Lung (tissue), 12 donors: ENCODE data around the gene MFAP4. TPM values are rescaled to one million over a fixed set of nuclear protein-coding genes. Genes with fewer than 3 reads are reported as not detected.

ENCODE experiments used
- ATAC-seq: fragments of 200-7000 bp; cut with Tn5 transposase; one replicate; pipeline ENCODE4 v1.9.1; 2020; ENCODE audit warnings: moderate number of reproducible peaks; ENCODE audit not compliant: insufficient read depth, low FRiP score
- DNase-seq, 3 donors: peaks; one replicate each; pipeline ENCODE4 v3.0.0-alpha.2; 2013 to 2017
- H3K27ac ChIP-seq, 2 donors: one replicate each; pipeline ENCODE4 v1.5.1; 2013; ENCODE audit warnings: mild to moderate bottlenecking in 2 of 2, moderate library complexity in 2 of 2, control low read depth in 1 of 2, inconsistent platforms in 1 of 2, low read depth in 1 of 2, low read length in 1 of 2
- H3K27me3 ChIP-seq, 3 donors: one replicate each; pipeline ENCODE4 v1.5.1; 2013; ENCODE audit warnings: low read length in 2 of 3; ENCODE audit not compliant: control insufficient read depth in 3 of 3, insufficient read depth in 3 of 3
- H3K36me3 ChIP-seq, 4 donors: one replicate each; pipeline ENCODE4 v1.5.1; 2013; ENCODE audit warnings: low read length in 4 of 4, mild to moderate bottlenecking in 1 of 4, moderate library complexity in 1 of 4; ENCODE audit not compliant: control insufficient read depth in 4 of 4, insufficient read depth in 4 of 4
- H3K4me1 ChIP-seq, 5 donors: one replicate each; pipeline ENCODE4 v1.5.1; 2013; ENCODE audit warnings: low read length in 5 of 5, mild to moderate bottlenecking in 2 of 5, moderate library complexity in 1 of 5; ENCODE audit not compliant: control insufficient read depth in 5 of 5, insufficient read depth in 5 of 5
- H3K4me3 ChIP-seq: one replicate; pipeline ENCODE4 v1.5.1; 2013; ENCODE audit warnings: mild to moderate bottlenecking, control low read depth, moderate library complexity
- H3K9ac ChIP-seq, 2 donors: one replicate each; pipeline ENCODE4 v1.5.1; 2013; ENCODE audit warnings: low read length in 2 of 2, control low read depth in 1 of 2; ENCODE audit not compliant: insufficient read depth in 1 of 2
- H3K9me3 ChIP-seq, 4 donors: one replicate each; pipeline ENCODE4 v1.5.1; 2013; ENCODE audit warnings: low read length in 3 of 4, mild to moderate bottlenecking in 1 of 4, moderate library complexity in 1 of 4; ENCODE audit not compliant: control insufficient read depth in 4 of 4, insufficient read depth in 3 of 4
- CTCF ChIP-seq: IDR thresholded peaks from 2 replicates; pipeline ENCODE4 v1.5.1; 2012; ENCODE audit warnings: mild to moderate bottlenecking; ENCODE audit errors: control extremely low read depth, extremely low read depth
- WGBS, 2 donors: extraction: QIAGEN DNeasy Blood & Tissue Kit; methylation state at CpG; one replicate each; pipeline ENCODE4 v1.1.7; 2013; 5-methylcytosine and 5-hydroxymethylcytosine counted together
- polyA plus RNA-seq, 2 donors: library from polyadenylated mRNA; stranded (reverse); fragments of 200-250 nt; gene quantifications; one replicate each; pipeline ENCODE4 v1.2.1, GENCODE V29; 2013
- total RNA-seq, 2 donors: library from RNA; depleted of rRNA in 1 of 2; stranded (reverse); fragments of >200 nt in 1 of 2; gene quantifications; one replicate each; pipeline ENCODE4 v1.2.1, GENCODE V29; 2014 to 2021
- donor health status: control.
- donor health status: control.
- donor health status: Bipolar disorder and iron deficiency.
- donor health status: healthy.
- donor health status: DM: yes; HTN: yes; CAD: no.

Gene MFAP4
- total and polyA plus RNA-seq, 4 donors, result 45.7 to 156 (median 92.2) TPM

GRCh38 chr17:19365833-19366636, 21.0 kb downstream of the MFAP4 start:
- no peaks in the 10 kb centered on the region for H3K36me3 ChIP-seq
- no peak for TF ChIP-seq CTCF
- WGBS, 2 donors, result 88 to 93% methylated on average over 9 of the region's 9 CpGs
- peaks cover 0 to 30% (median 12%) of the 10 kb centered on the region in 5 donors for H3K4me1 ChIP-seq
- H3K4me3 ChIP-seq, result no peak overlapping the region
- no peaks in the 10 kb centered on the region for H3K27me3 ChIP-seq
- H3K9ac ChIP-seq, result no peak overlapping the region
- no peak overlapping the region for H3K27ac ChIP-seq
- H3K9me3 ChIP-seq, result no peaks in the 10 kb centered on the region
- DNase-seq (no peak), ATAC-seq (no peak)

GRCh38 chr17:19365499-19365817, 21.5 kb downstream of the MFAP4 start:
- 91 to 100% methylated on average over 4 of the region's 4 CpGs for WGBS, 2 donors

GRCh38 chr17:19364699-19365498, 22.1 kb downstream of the MFAP4 start:
- Histone ChIP-seq H3K27ac (no peak overlapping the region), H3K4me3 (no peak overlapping the region), H3K4me1 (peaks cover 0 to 30% (median 10%) of the 10 kb centered on the region in 5 donors), H3K9ac (no peak overlapping the region), H3K36me3 (no peaks in the 10 kb centered on the region), H3K27me3 (no peaks in the 10 kb centered on the region), H3K9me3 (no peaks in the 10 kb centered on the region)
- TF ChIP-seq CTCF, result no peak
- WGBS, 2 donors, result 81 to 90% methylated on average over 14 of the region's 14 CpGs
- ATAC-seq (no peak), DNase-seq (no peak)

More at GRCh38 chr17:19365499-19365817, 21.5 kb downstream of the MFAP4 start:
- Histone ChIP-seq H3K27ac (no peak overlapping the region), H3K4me1 (peaks cover 0 to 30% (median 10%) of the 10 kb centered on the region in 5 donors), H3K27me3 (no peaks in the 10 kb centered on the region), H3K9me3 (no peaks in the 10 kb centered on the region), H3K36me3 (no peaks in the 10 kb centered on the region), H3K9ac (no peak overlapping the region), H3K4me3 (no peak overlapping the region)
- TF ChIP-seq CTCF, result no peak
- DNase-seq (no peak), ATAC-seq (no peak)
